NCI-H2107 treated with DMSO at 0.1 percent for 48 hours (cell line): ENCODE data around the gene MRO.
A peak's percentile ranks its signal among the peaks of the same experiment; 100 is the strongest.
"Not testable (repeated sequence)": the region's sequence is repeated elsewhere in the genome, so short reads cannot be mapped to it uniquely, and the experiment has no call there.

Experiments used
- DNase-seq: peaks from one replicate; lab custom pipeline; 2025; ENCODE audit not compliant: unreplicated experiment; lab: John Stamatoyannopoulos, UW

Gene MRO

GRCh38 chr18:50793641-50794565 is 25.9 kb downstream of the MRO start:
- no peak for DNase-seq

GRCh38 chr18:50792885-50793284 is 26.9 kb downstream of the MRO start:
- no peak for DNase-seq

- DNase-seq, result no peak
Observed at GRCh38 chr18:50791599-50792438, 28.0 kb downstream of the MRO start.

GRCh38 chr18:50790948-50791347 is 28.9 kb downstream of the MRO start:
- no peak for DNase-seq

GRCh38 chr18:50790241-50790640 is 29.6 kb downstream of the MRO start:
- DNase-seq, result no peak

- no peak for DNase-seq
Observed at GRCh38 chr18:50788284-50788683, 31.5 kb downstream of the MRO start.

GRCh38 chr18:50786864-50787263 is 33.0 kb downstream of the MRO start:
- no peak for DNase-seq

- DNase-seq, result no peak
Observed at GRCh38 chr18:50783553-50783952, 36.3 kb downstream of the MRO start.

GRCh38 chr18:50779021-50779420 is 40.8 kb downstream of the MRO start:
- DNase-seq, result not testable (repeated sequence)

- no peak for DNase-seq
Observed at GRCh38 chr18:50776383-50776782, 43.4 kb downstream of the MRO start.

- DNase-seq, result no peak
Observed at GRCh38 chr18:50775726-50776125, 44.1 kb downstream of the MRO start.

GRCh38 chr18:50775207-50775606 is 44.6 kb downstream of the MRO start:
- DNase-seq, result no peak

- no peak for DNase-seq
Observed at GRCh38 chr18:50769463-50769862, 50.4 kb downstream of the MRO start.

GRCh38 chr18:50757358-50757757 is 62.5 kb downstream of the MRO start:
- DNase-seq, result no peak

- no peak for DNase-seq
Observed at GRCh38 chr18:50754297-50754696, 65.5 kb downstream of the MRO start.

- DNase-seq, result no peak
Observed at GRCh38 chr18:50753311-50753710, 66.5 kb downstream of the MRO start.

GRCh38 chr18:50751947-50752346 is 67.9 kb downstream of the MRO start:
- DNase-seq, result no peak

- peak; percentile 54 for DNase-seq
Observed at GRCh38 chr18:50751490-50751889, 68.3 kb downstream of the MRO start.

- no peak for DNase-seq
Observed at GRCh38 chr18:50750546-50750945, 69.3 kb downstream of the MRO start.

- DNase-seq, result peak; percentile 36
Observed at GRCh38 chr18:50749945-50750344, 69.9 kb downstream of the MRO start.

- no peak for DNase-seq
Observed at GRCh38 chr18:50749421-50749820, 70.4 kb downstream of the MRO start.
